GM21390 (cell line): Measurements from ENCODE around the gene TIGD3.

Experiments
- ATAC-seq: cut with Tn5 transposase; IDR thresholded peaks from one replicate; pipeline ENCODE4 v1.9.1; 2021; ENCODE audit not compliant: unreplicated experiment

TIGD3 gene

DNA sequence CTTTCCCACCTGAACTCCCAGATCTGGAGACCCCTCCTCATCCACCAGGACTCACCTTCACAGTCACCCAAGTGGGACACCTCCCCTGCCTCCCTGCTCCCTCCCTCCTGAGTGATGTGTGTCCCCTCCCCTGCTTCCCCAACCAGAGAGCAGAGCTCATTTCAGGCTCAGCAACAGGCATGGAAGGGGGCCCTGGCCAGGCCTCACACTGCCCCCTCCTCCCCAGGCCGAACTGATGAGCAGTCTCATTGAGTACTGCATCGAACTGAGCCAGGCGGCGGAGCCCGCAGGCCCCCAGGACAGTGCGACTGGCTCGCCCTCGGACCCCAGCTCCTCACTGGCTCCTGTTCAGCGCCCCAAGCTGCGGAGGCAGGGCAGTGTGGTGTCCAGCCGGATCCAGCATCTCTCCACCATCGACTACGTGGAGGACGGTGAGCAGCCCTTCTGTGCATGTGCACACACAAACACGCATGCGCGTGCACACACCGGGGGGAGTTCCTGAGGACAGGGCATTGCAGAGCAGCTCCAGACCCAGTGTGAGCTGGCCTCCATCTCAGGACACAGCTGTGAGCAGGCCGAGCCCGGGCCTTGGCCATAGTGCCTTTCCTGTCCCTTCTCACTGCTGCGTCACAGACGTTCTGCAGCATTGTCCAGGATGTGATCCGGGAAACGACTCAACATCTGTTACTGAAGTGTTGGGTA is 50.2 kb downstream of the TIGD3 start:
- ATAC-seq, result no peak
